GM12874 (cell line): Measurements from ENCODE around the gene KRTAP21-3.

Source experiments
- CTCF ChIP-seq: IDR thresholded peaks from 2 replicates; pipeline ENCODE4 v1.5.1; 2011; ENCODE audit warnings: low read depth, mild to moderate bottlenecking, control low read depth, low read length, moderate library complexity; ENCODE audit not compliant: insufficient read depth

The KRTAP21-3 gene

DNA sequence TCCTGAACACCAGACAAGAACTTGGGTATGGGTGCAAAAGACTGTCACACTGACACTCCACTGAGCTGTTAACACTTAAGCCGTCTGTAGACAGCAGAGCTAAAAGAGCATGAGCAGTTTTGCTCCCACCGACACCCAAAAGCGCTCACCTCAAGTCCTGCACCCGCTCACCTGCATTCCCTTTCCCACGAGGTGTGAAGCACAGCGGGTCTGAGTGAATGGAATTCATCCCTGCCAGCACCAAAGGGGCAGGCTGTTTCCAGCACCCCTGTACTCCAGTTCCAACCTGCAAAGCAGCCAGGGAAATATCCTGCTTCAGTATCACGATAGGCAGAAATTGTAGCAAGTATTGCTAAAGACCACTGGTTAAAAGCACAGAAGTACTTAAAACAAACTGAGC, 28.8 kb downstream of the KRTAP21-3 start:
- TF ChIP-seq CTCF = no peak

- no peak for TF ChIP-seq CTCF
These were observed 34.1 kb downstream of the KRTAP21-3 start for GRCh38 chr21:30684506-30684905.

GRCh38 chr21:30680586-30680985, 38.0 kb downstream of the KRTAP21-3 start:
- TF ChIP-seq CTCF = no peak

GRCh38 chr21:30676737-30677136, 41.8 kb downstream of the KRTAP21-3 start:
- TF ChIP-seq CTCF = no peak

- no peak for TF ChIP-seq CTCF
These were observed 44.3 kb downstream of the KRTAP21-3 start for GRCh38 chr21:30674312-30674711.

DNA sequence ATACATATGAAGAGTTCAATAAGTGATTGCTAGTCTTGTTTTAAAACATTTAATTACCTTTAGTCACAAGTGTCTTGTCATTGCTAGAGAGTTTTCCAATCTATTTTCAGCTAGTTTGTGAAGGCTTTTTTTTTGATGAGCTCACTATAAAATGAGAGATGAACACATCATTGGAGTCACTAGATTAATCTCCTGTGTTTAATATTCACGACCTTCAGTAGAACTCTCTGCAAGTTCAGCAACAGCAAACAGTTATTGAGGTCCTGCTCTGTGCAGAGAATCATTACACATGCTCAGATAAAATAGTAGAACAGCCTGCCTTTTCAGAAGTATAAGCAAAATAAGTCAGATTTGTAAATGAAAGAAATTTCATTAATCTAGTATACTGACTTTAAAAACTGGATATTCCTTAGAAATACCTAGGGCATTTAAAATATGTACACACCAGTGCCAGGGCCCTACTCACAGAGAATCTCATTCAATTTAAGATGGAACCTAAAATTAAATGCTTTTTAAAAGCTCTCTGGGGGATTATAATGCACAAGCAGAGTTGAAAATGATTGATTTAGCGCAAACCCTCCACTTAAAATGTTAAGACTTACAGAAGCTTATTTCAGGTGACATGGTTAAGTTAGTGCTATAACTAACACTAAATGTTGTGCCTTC, 45.5 kb downstream of the KRTAP21-3 start:
- no peak for TF ChIP-seq CTCF

- TF ChIP-seq CTCF = no peak
These were observed 49.8 kb downstream of the KRTAP21-3 start for GRCh38 chr21:30668776-30669175.
